GM04504 (cell line): ENCODE data around the gene EIF3B.
"Not testable (repeated sequence)": the region's sequence is repeated elsewhere in the genome, so short reads cannot be mapped to it uniquely, and the experiment has no call there.

Experiments
- DNase-seq: peaks from one replicate; pipeline ENCODE4 v3.0.0-alpha.2; 2012; ENCODE audit warnings: low read depth

EIF3B gene

DNA sequence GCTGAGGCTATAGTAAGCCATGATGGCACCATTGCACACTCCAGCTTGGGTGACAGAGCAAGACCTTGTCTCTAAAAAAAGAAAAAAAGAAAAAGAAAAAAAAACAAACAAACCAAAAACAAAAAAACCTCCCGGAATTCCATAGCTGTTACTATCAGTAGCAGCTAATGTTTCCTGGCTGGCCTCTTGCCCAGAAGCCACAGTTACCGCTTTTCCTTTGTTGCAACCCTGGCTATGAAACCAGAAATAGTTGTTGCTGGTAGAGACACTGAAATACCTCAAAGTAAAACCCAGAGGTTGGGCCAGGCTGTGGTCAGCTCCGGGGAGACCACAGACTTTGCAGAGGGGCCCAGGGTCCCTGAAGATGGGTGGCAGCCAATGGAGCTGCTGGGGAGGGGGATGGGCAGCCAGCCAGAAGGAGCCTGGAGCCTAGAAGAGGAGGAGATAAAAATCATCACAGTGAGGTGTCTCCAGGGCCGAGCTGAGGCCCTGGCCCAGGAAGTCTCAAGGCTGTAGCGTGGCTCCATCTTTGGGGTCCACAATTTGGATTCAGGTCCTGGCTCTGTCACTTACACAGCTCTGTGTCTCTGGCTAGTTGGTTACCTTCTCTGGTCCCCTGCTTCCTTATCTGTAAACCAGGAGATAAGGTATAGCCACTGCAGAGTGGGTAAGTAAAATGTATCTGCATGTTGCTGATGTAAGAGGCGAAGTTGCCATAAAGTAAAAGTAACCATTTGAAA lies 45.4 kb downstream of the EIF3B start:
- peak; percentile 91 for DNase-seq

DNA sequence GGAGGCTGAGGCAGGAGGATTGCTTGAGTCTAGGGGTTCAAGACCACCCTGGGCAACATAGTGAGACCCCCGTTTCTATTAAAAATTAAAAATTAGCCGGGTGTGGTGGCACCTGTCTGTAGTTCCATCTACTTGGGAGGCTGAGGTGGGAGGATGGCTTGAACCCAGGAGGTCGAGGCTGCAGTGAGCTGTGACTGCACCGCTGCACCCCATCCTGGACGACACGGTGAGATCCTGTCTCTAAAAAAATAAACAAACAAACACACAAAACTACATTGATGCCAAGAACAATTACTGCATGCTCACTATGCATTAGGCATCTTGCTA lies 48.0 kb downstream of the EIF3B start:
- DNase-seq: no peak

- DNase-seq: peak; percentile 80
Measured at GRCh38 chr7:2403014-2403717, 48.5 kb downstream of the EIF3B start, which contains the start of gene CHST12. TSS of gene CHST12 (plus strand) at chr7:2403611. CDS start at chr7:2432640, 29,029 bp downstream.

DNA sequence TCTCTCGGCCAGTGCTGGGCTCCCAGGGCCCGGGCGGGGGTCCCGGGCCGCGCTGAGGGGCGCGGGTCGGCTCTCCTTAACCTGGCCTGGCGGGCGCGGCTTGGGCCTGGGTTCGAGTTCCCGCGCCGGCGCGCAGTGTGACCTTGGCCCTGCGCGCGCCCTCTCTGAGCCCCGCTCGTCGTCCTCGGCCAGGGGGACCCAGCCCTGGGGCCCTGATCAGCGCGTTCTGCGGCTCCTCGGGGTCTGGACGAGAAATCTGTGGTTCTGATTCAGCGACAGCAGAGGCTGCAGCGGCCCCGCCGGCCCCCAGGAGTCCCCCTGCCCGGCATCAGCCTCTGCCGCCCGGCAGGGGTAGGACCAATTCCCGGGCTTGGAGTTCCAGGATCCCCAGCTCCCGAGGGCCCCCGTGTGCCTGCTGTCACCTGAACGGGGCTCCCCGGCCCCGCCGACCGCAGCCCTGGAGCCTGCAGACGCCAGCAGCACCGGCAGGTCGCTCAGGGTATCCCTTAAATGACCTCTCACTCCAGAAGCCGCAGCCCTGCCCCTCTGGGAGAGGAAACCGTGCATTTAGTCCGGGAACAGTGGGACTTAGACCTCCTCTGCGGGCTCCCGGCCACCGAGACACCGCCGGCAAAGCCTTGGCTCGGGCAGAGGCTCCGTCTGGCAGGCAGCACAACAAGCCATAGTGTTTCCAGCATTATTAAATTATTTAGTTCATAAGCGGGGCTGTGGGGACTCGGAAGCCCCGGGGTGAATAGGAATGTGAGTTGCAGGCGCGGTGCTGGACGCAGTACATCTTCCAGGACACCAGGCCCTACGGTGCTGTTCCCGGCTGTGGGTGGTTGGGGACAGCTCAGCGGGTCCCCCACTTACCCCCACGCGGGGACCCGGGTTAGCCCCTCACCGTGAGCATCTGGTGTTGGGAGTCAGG lies 49.4 kb downstream of the EIF3B start:
- no peak for DNase-seq

GRCh38 chr7:2404714-2405119 lies 50.1 kb downstream of the EIF3B start:
- no peak for DNase-seq

DNA sequence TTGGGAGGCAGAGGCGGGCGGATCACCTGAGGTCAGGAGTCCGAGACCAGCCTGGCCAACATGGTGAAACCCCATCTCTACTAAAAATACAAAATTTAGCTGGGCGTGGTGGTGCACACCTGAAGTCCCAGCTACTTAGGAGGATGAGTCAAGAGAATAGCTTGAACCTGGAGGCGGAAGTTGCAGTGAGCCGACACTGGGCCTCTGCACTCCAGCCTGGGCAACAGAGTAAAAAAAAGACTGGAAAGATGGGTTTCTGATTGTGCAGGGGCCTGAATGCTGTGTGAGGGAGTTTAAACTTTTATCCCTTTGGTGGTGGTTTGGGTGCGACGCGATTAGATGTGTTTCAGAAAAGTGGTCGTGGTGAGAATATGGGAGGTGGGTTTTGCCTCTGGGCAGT lies 50.6 kb downstream of the EIF3B start:
- no peak for DNase-seq

- no peak for DNase-seq
Measured at GRCh38 chr7:2405601-2406345, 51.1 kb downstream of the EIF3B start.

DNA sequence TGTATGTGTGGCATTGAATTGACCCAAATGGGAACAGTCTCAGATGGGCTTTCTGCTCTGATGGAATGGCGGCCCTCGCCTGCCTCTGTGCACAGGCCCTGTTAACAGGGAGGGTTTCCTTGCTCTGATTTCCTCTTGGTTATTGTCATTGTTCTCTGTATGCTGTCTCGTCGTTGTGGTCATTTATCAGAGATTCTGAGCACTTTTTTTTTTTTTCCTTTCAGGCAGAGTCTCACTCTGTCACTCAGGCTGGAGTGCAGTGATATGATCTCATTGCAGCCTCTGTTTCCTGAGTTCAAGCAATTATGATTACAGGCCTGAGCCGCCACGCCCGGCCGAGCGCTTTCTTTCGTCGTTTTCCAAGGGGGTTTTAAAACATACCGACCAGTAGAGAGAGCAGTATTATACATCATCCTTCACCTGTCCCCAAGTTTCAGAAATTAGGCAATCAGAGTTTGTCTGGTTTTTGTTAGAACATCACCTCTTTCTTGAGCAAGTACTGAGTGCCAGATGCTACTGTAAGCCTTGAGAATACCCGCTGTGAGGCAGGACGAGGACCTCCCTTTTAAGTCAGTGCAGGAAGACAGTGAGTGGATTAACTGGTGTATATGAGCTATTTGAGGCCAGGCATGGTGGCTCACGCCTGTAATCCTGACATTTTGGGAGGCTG lies 55.3 kb downstream of the EIF3B start:
- no peak for DNase-seq

DNA sequence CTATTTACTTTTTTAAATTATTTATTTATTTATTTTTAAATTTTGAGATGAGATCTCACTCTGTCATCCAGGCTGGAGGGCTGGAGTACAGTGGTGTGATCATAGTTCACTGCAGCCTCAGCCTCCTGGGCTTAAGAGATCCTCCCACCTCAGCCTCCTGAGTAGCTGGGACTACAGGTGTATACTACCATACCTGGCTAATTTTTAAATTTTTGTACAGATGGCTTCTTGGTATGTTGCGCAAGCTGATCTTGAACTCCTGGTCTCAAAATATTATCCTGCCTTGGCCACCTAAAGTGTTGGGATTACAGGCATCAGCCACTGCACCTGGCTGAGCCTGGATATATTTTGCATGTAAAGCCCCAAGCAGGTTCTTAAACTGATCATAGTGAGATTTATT lies 56.4 kb downstream of the EIF3B start:
- DNase-seq: no peak

GRCh38 chr7:2411815-2412586 lies 57.4 kb downstream of the EIF3B start:
- DNase-seq: no peak

DNA sequence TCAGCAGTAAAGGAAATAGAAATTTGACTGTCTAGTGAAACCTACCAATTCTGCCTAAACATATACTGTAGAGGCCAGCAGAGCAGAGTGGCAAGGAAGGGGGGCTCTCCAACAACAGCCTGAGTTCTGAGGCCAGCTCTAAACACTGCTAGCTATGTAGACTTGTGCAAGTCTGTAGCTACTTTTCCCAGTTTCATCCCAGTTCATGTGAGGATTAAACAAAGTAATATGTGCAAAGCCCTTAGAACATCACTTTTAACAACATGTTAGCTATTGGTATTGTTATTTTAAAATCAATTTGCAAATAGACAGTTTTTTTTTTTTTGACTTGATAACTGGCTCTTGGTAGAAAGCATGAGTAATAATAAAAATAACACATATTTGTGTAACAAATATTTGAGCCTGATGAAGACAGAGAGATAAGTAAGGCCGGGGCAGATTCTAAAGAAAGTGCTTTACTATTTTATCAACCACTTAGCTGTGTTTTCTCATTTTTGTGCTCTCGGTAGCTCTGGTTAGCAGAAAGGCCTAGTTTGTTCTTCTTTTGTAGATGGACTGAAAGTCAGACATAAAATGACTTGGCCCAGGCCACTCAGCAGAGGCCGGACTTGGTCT lies 58.1 kb downstream of the EIF3B start:
- DNase-seq: no peak

DNA sequence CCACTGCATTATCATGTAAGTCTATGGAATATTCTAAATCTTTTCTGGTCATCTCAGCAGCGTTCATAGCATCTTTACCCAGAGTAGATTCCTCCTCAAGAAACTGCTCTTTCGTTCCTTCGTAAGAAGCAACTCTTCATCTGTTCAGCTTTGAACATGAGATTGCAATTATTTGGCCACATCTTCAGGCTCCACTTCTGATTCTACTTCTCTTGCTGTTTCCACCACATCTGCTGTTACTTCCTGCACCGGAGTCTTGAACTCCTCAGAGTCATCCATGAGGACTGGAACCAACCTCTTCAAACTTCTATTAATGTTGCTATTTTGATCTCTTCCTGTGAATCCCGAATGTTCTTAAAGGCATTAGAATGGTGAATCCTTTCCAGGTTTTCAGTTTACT lies 61.4 kb downstream of the EIF3B start:
- no peak for DNase-seq

- DNase-seq: no peak
Measured at GRCh38 chr7:2416650-2417049, 62.0 kb downstream of the EIF3B start.

DNA sequence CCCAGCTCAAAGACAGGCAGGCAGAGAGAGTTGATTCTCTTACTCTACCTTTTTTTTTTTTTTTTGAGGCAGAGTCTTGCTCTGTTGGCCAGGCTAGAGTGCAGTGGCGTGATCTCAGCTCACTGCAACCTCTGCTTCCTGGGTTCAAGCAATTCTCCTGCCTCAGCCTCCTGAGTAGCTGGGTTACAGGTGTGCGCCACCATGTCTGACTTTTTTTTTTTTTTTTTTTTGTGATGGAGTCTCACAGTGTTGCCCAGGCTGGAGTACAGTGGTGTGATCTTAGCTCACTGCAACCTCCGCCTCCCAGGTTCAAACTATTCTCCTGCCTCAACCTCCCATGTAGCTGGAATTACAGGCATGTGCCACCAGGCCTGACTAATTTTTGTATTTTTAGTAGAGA lies 62.6 kb downstream of the EIF3B start:
- DNase-seq: not testable (repeated sequence)

- DNase-seq: peak; percentile 28
Measured at GRCh38 chr7:2417981-2418481, 63.4 kb downstream of the EIF3B start.

DNA sequence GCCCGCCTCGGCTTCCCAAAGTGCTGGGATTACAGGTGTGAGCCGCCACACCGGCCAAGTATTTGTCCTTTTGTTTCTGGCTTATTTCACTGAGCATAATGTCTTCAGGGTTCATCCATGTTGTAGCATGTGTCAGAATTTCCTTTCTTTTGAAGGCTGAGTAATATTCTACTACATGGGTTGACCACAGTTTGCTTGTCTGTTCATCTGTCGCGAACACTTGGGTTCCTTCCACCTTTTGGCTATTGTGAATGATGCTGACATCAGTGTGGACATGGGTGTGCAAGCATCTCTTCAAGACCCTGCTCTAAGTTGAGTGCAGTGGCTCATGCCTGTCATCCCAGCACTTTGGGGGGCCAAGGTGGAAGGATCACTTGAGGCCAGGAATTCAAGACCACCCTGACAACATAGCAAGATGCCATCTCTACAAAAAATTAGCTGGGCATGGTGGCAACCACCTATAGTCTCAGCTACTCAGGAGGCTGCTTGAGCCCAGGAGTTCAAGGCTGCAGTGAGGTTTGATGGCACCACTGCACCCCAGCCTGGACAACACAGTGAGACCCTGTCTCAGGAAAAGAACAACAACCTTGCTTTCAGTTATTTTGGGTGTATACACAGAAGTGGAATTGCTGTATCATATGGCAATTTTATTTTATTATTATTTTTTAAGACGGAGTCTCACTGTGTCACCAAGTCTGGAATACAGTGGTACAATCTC lies 65.7 kb downstream of the EIF3B start:
- DNase-seq: no peak

DNA sequence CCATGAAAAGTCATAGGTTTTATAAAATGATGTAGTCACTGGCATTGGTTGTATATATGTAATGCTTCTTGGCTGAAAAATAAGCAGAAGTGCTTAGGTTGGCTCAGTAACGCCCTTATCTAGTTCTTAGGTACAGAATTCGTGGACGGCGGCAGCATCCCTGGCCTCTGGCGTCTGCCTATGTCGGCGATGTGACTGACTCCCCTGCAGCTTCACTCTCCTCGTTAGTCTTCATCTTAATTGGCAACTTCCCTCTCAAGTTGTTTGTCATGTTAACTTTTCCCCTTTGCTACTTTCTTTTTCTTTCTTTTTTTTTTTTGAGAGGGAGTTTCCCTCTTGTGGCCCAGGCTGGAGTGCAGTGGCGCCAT lies 67.3 kb downstream of the EIF3B start:
- DNase-seq: no peak

DNA sequence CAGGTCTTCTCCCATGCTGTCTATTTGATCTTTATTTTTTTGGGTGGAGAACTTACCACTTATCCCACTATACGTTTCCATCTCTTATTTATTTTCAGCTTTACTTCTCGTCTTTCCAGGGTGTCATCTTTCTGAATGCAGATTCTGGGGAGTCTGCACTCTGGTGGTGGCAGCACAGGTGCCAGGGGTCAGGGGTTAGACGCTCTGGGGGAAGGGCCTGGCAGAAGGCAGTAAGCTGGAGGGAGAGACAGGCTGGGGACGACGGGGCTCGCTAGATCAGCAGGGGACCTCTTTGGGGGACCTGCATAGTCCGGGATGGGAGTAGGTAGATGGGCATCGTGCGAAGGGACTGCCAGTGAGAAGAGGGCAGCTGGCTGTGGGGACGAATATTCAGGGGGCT lies 71.1 kb downstream of the EIF3B start:
- no peak for DNase-seq
